Adrenal gland (tissue), 12 donors: ENCODE data around the gene XPC. TPM values are rescaled to one million over a fixed set of nuclear protein-coding genes. Genes with fewer than 3 reads are reported as not detected.

Source experiments
- DNase-seq, 7 donors: peaks; one replicate each; pipeline ENCODE4 v3.0.0-alpha.2; 2019 to 2020
- H3K27ac ChIP-seq, 5 donors: fragments of 200-600 bp; sonication (generic) in 4 of 5; 1 replicate in 3 of 5; 2 replicates in 2 of 5; pipeline versions ENCODE4 v1.5.1 to v1.8.0; 2016 to 2020; ENCODE audit warnings: mild to moderate bottlenecking in 1 of 5
- H3K27me3 ChIP-seq: fragments of 200-600 bp; 2 replicates; pipeline ENCODE4 v1.8.0; 2021
- H3K36me3 ChIP-seq, 2 donors: fragments of 200-600 bp; replicated peaks in 1 of 2; 1 replicate in 1 of 2; 2 replicates in 1 of 2; pipeline versions ENCODE4 v1.5.1 to v1.8.0; 2018 to 2022
- H3K4me1 ChIP-seq, 2 donors: fragments of 200-600 bp; replicated peaks in 1 of 2; 1 replicate in 1 of 2; 2 replicates in 1 of 2; pipeline versions ENCODE4 v1.5.1 to v1.8.0; 2018 to 2021
- H3K4me3 ChIP-seq, 4 donors: fragments of 200-600 bp; sonication (generic) in 3 of 4; one replicate each; pipeline ENCODE4 v1.5.1; 2016 to 2018
- H3K9me3 ChIP-seq, 3 donors: fragments of 200-600 bp; sonication (generic) in 1 of 3; replicated peaks in 1 of 3; 1 replicate in 2 of 3; 2 replicates in 1 of 3; pipeline versions ENCODE4 v1.5.1 to v1.8.0; 2016 to 2021
- CTCF ChIP-seq, 6 experiments: fragments of 450-650 bp in 4 of 6; fragments of 200-600 bp in 2 of 6; sonication (generic) in 1 of 6; IDR thresholded peaks; 1 replicate in 5 of 6; 2 replicates in 1 of 6; pipeline versions ENCODE4 v1.5.1 to v1.8.0; 2016 to 2021; ENCODE audit warnings: antibody characterized with exemption in 6 of 6, mild to moderate bottlenecking in 2 of 6, moderate library complexity in 1 of 6
- POLR2A ChIP-seq, 2 donors: fragments of 450-650 bp; IDR thresholded peaks; one replicate each; pipeline ENCODE4 v1.6.1; 2017; ENCODE audit warnings: antibody characterized with exemption in 2 of 2, mild to moderate bottlenecking in 2 of 2, moderate library complexity in 1 of 2
- WGBS, 4 donors: extraction: QIAGEN DNeasy Blood & Tissue Kit in 2 of 4; methylation state at CpG; one replicate each; pipeline versions ENCODE4 v1.1.5 to v1.1.7; 2013 to 2017; 5-methylcytosine and 5-hydroxymethylcytosine counted together
- intact Hi-C, 2 donors: fragments of 100-400 bp; cut with DNase I; formaldehyde crosslinking; loops; one replicate each; pipeline versions ENCODE4 v1.14.1 to v1.15.0; 2022 to 2023
- polyA plus RNA-seq, 3 donors: library from polyadenylated mRNA; stranded (reverse); fragments of 200-250 nt in 2 of 3; fragments of 350-450 nt in 1 of 3; fragmentation: Illumina TruSeq in 1 of 3; extraction: RNeasy Lipid Tissue Mini Kit (QIAGEN cat#74804) in 1 of 3; gene quantifications; one replicate each; pipeline ENCODE4 v1.2.3, GENCODE V29; 2013 to 2014
- total RNA-seq, 9 donors: library from RNA; depleted of rRNA in 4 of 9; stranded (reverse); fragments of >200 nt in 4 of 9; fragments of 120-200 nt in 1 of 9; fragmentation: NEBNext Ultra II Directional in 1 of 9; extraction: Animal tissue kit (Norgen Biotek cat#: 25700) in 1 of 9; gene quantifications; one replicate each; pipeline versions ENCODE4 v1.1.0 to v1.2.4, GENCODE V29; 2013 to 2023
- donor health status: healthy with polysubstance abuse.
- donor health status: Bipolar disorder and iron deficiency.
- donor health status: DM: yes; HTN: yes; CAD: no.
- donor health status: DM: no; HTN: no; CAD: no.
- donor health status: DM: no; HTN: no; CAD: no.
- donor health status: DM: yes; HTN: yes; CAD: no.

XPC gene
- total and polyA plus RNA-seq, 12 donors: 15.6 to 66.5 (median 31.4) TPM

- TF ChIP-seq CTCF (IDR thresholded peaks at IDR 0.05) (no peak), POLR2A (IDR thresholded peaks at IDR 0.05) (no peak)
- Histone ChIP-seq H3K27ac (peak overlapping the region; percentile 22 to 91 (median 84)), H3K4me3 (peak overlapping the region in 1 of 4 donors; percentile 28), H3K27me3 (no peaks in the 10 kb centered on the region), H3K36me3 (peaks cover 0 to 46% of the 10 kb centered on the region in 2 donors), H3K9me3 (no peaks in the 10 kb centered on the region), H3K4me1 (peaks cover 30 to 42% of the 10 kb centered on the region in 2 donors)
- DNase-seq: peak in 1 of 7 donors; percentile 58
- intact Hi-C loops: no loop called here
- 87 to 95% (median 92%) methylated on average over 9 of the region's 9 CpGs for WGBS, 4 donors
These were observed 33.2 kb downstream of the XPC start for GRCh38 chr3:14145236-14145635.

- Histone ChIP-seq H3K4me1 (peaks cover 30 to 42% of the 10 kb centered on the region in 2 donors), H3K9me3 (no peaks in the 10 kb centered on the region), H3K27me3 (no peaks in the 10 kb centered on the region), H3K36me3 (peaks cover 0 to 53% of the 10 kb centered on the region in 2 donors), H3K27ac (peak overlapping the region; percentile 22 to 91 (median 85)), H3K4me3 (peak overlapping the region in 1 of 4 donors; percentile 28)
- TF ChIP-seq CTCF (IDR thresholded peaks at IDR 0.05) (no peak), POLR2A (IDR thresholded peaks at IDR 0.05) (peak in 1 of 2 donors; percentile 7)
- intact Hi-C loops: no loop called here
- WGBS, 4 donors: 6 to 13% (median 11%) methylated on average over 6 to 7 of the region's 7 CpGs
- peak; percentile 74 to 92 (median 89) for DNase-seq
These were observed 33.9 kb downstream of the XPC start for GRCh38 chr3:14144423-14145075.

GRCh38 chr3:14143271-14144225 is 34.9 kb downstream of the XPC start:
- Histone ChIP-seq H3K4me1 (peaks cover 30 to 42% of the 10 kb centered on the region in 2 donors), H3K27ac (peak overlapping the region; percentile 1 to 91 (median 85)), H3K36me3 (peaks cover 0 to 63% of the 10 kb centered on the region in 2 donors), H3K27me3 (no peaks in the 10 kb centered on the region), H3K9me3 (no peaks in the 10 kb centered on the region), H3K4me3 (no peak overlapping the region)
- no peak for TF ChIP-seq CTCF (IDR thresholded peaks at IDR 0.05)
- TF ChIP-seq POLR2A (IDR thresholded peaks at IDR 0.05): no peak
- peak in 6 of 7 donors; percentile 47 to 88 (median 76) for DNase-seq
- intact Hi-C loops: no loop called here
- WGBS, 4 donors: 36 to 45% (median 41%) methylated on average over 7 of the region's 7 CpGs
